T-cell (primary cell): Measurements from ENCODE around the gene GPR26. TPM values are rescaled to one million over a fixed set of nuclear protein-coding genes. Genes with fewer than 3 reads are reported as not detected.

ENCODE experiments used
- ATAC-seq, 4 experiments: fragments of 200-7000 bp in 3 of 4; fragments of 150-1000 bp in 1 of 4; cut with Tn5 transposase; replicated peaks in 1 of 4; 1 replicate in 3 of 4; 2 replicates in 1 of 4; pipeline ENCODE4 v1.10.0; 2021; ENCODE audit warnings: moderate library complexity in 3 of 4, mild to moderate bottlenecking in 2 of 4, moderate number of reproducible peaks in 1 of 4
- CTCF ChIA-PET, 2 donors: fragments of 300-600 bp; sonication (Branson Sonifier 250); formaldehyde crosslinking; loops; one replicate each; lab custom pipeline; 2022; ENCODE audit warnings: antibody characterized with exemption in 2 of 2; lab: Charles Lee
- POLR2A ChIA-PET, 2 donors: fragments of 300-600 bp; sonication (Branson Sonifier 250); formaldehyde crosslinking; loops; one replicate each; lab custom pipeline; 2022; ENCODE audit warnings: antibody characterized with exemption in 2 of 2; lab: Charles Lee
- DNase-seq, 35 experiments: peaks; one replicate each; pipeline versions ENCODE4 v3.0.0 to v3.0.0-alpha.2; 2013 to 2023
- H3K27ac ChIP-seq: one replicate; pipeline ENCODE4 v1.5.1; 2013; ENCODE audit warnings: low read length
- H3K27me3 ChIP-seq, 2 experiments: replicated peaks in 1 of 2; 1 replicate in 1 of 2; 2 replicates in 1 of 2; pipeline versions ENCODE4 v1.6.1 to v1.7.0; 2013; ENCODE audit warnings: low read length in 1 of 2, mixed read lengths in 1 of 2; ENCODE audit not compliant: control insufficient read depth in 2 of 2, insufficient read depth in 2 of 2; ENCODE audit errors: extremely low read depth in 1 of 2
- H3K36me3 ChIP-seq, 2 donors: 1 replicate in 1 of 2; 2 replicates in 1 of 2; pipeline versions ENCODE4 v1.6.1 to v1.7.0; 2013; ENCODE audit warnings: low read length in 1 of 2; ENCODE audit not compliant: control insufficient read depth in 2 of 2, insufficient read depth in 1 of 2; ENCODE audit errors: extremely low read depth in 1 of 2
- H3K4me1 ChIP-seq, 2 experiments: 1 replicate in 1 of 2; 2 replicates in 1 of 2; pipeline versions ENCODE4 v1.6.1 to v1.7.0; 2013; ENCODE audit warnings: low read length in 2 of 2, mixed read lengths in 1 of 2; ENCODE audit not compliant: insufficient read depth in 2 of 2, control insufficient read depth in 1 of 2; ENCODE audit errors: extremely low read depth in 1 of 2
- H3K4me3 ChIP-seq, 2 donors: 1 replicate in 1 of 2; 2 replicates in 1 of 2; pipeline versions ENCODE4 v1.5.1 to v1.7.0; 2013; ENCODE audit warnings: mild to moderate bottlenecking in 2 of 2, low read length in 1 of 2, moderate library complexity in 1 of 2; ENCODE audit not compliant: control insufficient read depth in 1 of 2; ENCODE audit errors: extremely low read depth in 1 of 2
- H3K9me3 ChIP-seq: 2 replicates; pipeline ENCODE4 v1.7.0; 2013
- H3K27ac Mint-ChIP-seq, 2 donors: one replicate each; pipeline ENCODE4 v1.8.0; 2020 to 2021; ENCODE audit warnings: mild to moderate bottlenecking in 2 of 2, mixed read lengths in 2 of 2
- H3K27me3 Mint-ChIP-seq, 2 donors: one replicate each; pipeline ENCODE4 v1.8.0; 2021 to 2022; ENCODE audit warnings: mixed read lengths in 2 of 2
- H3K36me3 Mint-ChIP-seq: one replicate; pipeline ENCODE4 v1.8.0; 2021; ENCODE audit warnings: mixed read lengths
- H3K4me1 Mint-ChIP-seq, 3 donors: one replicate each; pipeline ENCODE4 v1.8.0; 2020 to 2022; ENCODE audit warnings: mixed read lengths in 3 of 3, mild to moderate bottlenecking in 1 of 3
- H3K4me3 Mint-ChIP-seq, 3 donors: one replicate each; pipeline ENCODE4 v1.8.0; 2020 to 2022; ENCODE audit warnings: mild to moderate bottlenecking in 3 of 3, mixed read lengths in 3 of 3, moderate library complexity in 3 of 3
- H3K9me3 Mint-ChIP-seq, 3 donors: one replicate each; pipeline ENCODE4 v1.8.0; 2020 to 2022; ENCODE audit warnings: mixed read lengths in 3 of 3
- WGBS: methylation state at CpG from one replicate; pipeline ENCODE4 v1.1.5; 2013; ENCODE audit warnings: missing lambda C conversion rate; ENCODE audit not compliant: insufficient coverage; 5-methylcytosine and 5-hydroxymethylcytosine counted together
- total RNA-seq, 35 experiments: library from RNA in 6 of 35; stranded (reverse) in 6 of 35; fragments of 120-200 nt in 1 of 35; gene quantifications; one replicate each; pipeline versions ENCODE4 v1.2.1 to v1.2.4 and lab custom pipeline; 2013 to 2026

Gene GPR26
- total RNA-seq, 5 donors from 2014 or later (not counting 1 experiment from before 2014, with no cell fraction given) = not detected

DNA sequence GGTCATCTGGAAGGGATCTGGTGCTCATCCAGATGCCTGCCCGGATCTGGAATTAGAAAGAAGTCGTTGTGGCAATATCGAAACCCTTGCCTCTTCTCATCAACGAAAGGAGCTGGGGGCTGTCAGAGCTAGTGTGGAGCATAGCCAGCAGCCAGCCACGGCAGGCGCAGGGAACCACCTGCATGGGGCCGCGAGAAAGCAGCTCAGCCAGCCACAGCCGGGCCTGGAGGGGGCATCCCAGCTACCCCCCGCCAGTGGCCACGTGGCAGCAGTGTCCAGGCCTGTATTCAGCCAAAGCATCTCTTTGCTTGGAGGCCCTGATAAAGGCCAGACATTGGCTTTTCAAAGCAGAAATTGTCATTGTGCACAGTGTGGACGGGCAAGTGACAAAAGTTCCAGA is 19.1 kb downstream of the GPR26 start:
- POLR2A ChIA-PET = no interaction called here
- H3K27ac ChIP-seq = no peak overlapping the region
- H3K4me1 ChIP-seq = no peaks in the 10 kb centered on the region
- no peak for ATAC-seq
- no peak for DNase-seq
- H3K27me3 ChIP-seq = peaks cover 0 to 18% of the 10 kb centered on the region in 2 experiments
- Mint-ChIP-seq H3K9me3 (no peaks in the 10 kb centered on the region), H3K4me3 (no peak overlapping the region), H3K4me1 (no peaks in the 10 kb centered on the region), H3K36me3 (no peaks in the 10 kb centered on the region), H3K27ac (no peak overlapping the region), H3K27me3 (peaks cover 0 to 6% of the 10 kb centered on the region in 2 donors)
- CTCF ChIA-PET = no interaction called here
- no peaks in the 10 kb centered on the region for H3K9me3 ChIP-seq
- H3K36me3 ChIP-seq = no peaks in the 10 kb centered on the region
- H3K4me3 ChIP-seq = no peak overlapping the region
- 78% methylated on average over 12 of the region's 12 CpGs for WGBS

DNA sequence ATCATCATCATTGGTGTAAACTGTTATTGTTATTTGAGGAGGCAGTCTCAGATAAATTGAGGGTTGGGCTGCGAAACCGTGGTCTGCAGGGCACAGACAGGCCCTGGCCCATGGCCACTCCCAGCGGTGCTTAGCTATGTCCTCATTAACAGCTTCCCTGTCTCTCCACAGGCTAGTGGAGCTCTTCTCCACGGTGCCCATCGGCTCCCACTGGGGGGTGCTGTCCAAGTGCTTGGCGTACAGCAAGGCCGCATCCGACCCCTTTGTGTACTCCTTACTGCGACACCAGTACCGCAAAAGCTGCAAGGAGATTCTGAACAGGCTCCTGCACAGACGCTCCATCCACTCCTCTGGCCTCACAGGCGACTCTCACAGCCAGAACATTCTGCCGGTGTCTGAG is 21.6 kb downstream of the GPR26 start:
- CTCF ChIA-PET = interaction anchor here in 1 of 2 donors (1.0 kb wide), 1 partner anchor 13 kb away, joined by 3 read pairs; no protein-coding TSS in a partner anchor
- no peak overlapping the region for H3K27ac ChIP-seq
- no peaks in the 10 kb centered on the region for H3K36me3 Mint-ChIP-seq
- H3K9me3 ChIP-seq = no peaks in the 10 kb centered on the region
- no peaks in the 10 kb centered on the region for H3K36me3 ChIP-seq
- no peak overlapping the region for H3K4me3 ChIP-seq
- no peak overlapping the region for H3K27ac Mint-ChIP-seq
- POLR2A ChIA-PET = no interaction called here
- DNase-seq (no peak), ATAC-seq (no peak)
- 74% methylated on average over 11 of the region's 13 CpGs for WGBS
- no peaks in the 10 kb centered on the region for H3K9me3 Mint-ChIP-seq
- no peaks in the 10 kb centered on the region for H3K4me1 ChIP-seq
- H3K4me1 Mint-ChIP-seq = no peaks in the 10 kb centered on the region
- H3K27me3 Mint-ChIP-seq = peaks cover 0 to 8% of the 10 kb centered on the region in 2 donors
- peaks cover 0 to 18% of the 10 kb centered on the region in 2 experiments for H3K27me3 ChIP-seq
- H3K4me3 Mint-ChIP-seq = no peak overlapping the region

GRCh38 chr10:123689880-123690279 is 23.7 kb downstream of the GPR26 start:
- DNase-seq (no peak), ATAC-seq (no peak)
- no peak overlapping the region for H3K27ac ChIP-seq
- H3K9me3 ChIP-seq = no peaks in the 10 kb centered on the region
- H3K27me3 ChIP-seq = peaks cover 0 to 23% of the 10 kb centered on the region in 2 experiments
- H3K36me3 ChIP-seq = no peaks in the 10 kb centered on the region
- WGBS = no CpG with 5 or more reads among the region's 2 CpGs
- H3K27ac Mint-ChIP-seq = no peak overlapping the region
- H3K36me3 Mint-ChIP-seq = no peaks in the 10 kb centered on the region
- peaks cover 0 to 4% of the 10 kb centered on the region in 2 donors for H3K27me3 Mint-ChIP-seq
- ChIA-PET CTCF (no interaction called here), POLR2A (no interaction called here)
- H3K4me1 Mint-ChIP-seq = no peaks in the 10 kb centered on the region
- H3K9me3 Mint-ChIP-seq = no peaks in the 10 kb centered on the region
- H3K4me1 ChIP-seq = no peaks in the 10 kb centered on the region
- no peak overlapping the region for H3K4me3 ChIP-seq
- no peak overlapping the region for H3K4me3 Mint-ChIP-seq

DNA sequence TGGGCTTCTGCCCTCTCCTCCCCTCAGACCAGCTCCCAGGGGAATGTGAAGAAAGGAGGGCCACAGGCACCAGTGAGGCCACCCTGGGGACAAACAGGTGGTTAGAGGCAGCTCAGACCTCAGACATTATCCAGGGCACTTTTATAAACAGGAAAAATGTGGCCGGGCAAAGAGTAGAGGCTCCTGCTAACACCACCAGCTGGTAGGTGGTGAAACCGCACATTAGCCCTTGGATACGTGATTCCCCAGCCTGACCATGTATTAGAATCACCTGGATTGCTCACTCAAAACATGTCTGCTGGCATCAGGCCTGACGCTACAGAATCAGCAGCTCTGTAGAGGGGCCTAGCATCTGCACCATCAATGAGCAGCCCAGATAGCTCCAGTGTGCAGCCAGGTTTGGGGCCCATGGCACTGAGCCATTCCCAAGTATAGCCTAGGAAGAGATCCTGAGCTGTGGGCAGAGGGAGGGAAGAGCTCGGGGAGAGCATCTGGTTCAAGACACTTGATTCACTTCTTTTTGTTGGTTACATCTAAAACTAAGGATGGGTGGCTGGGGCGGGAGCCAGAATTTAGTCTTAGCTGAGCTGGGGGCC is 37.1 kb downstream of the GPR26 start:
- no peaks in the 10 kb centered on the region for H3K36me3 Mint-ChIP-seq
- ATAC-seq = no peak
- no peaks in the 10 kb centered on the region for H3K9me3 Mint-ChIP-seq
- no peaks in the 10 kb centered on the region for H3K9me3 ChIP-seq
- ChIA-PET POLR2A (no interaction called here), CTCF (no interaction called here)
- H3K4me1 Mint-ChIP-seq = no peaks in the 10 kb centered on the region
- H3K27me3 ChIP-seq = peaks cover 0 to 6% of the 10 kb centered on the region in 2 experiments
- H3K27me3 Mint-ChIP-seq = peaks cover 4 to 13% of the 10 kb centered on the region in 2 donors
- H3K27ac ChIP-seq = no peak overlapping the region
- no peak overlapping the region for H3K4me3 Mint-ChIP-seq
- no peaks in the 10 kb centered on the region for H3K4me1 ChIP-seq
- no peak for DNase-seq
- H3K27ac Mint-ChIP-seq = no peak overlapping the region
- H3K36me3 ChIP-seq = no peaks in the 10 kb centered on the region
- WGBS = 69% methylated on average over 5 of the region's 6 CpGs
- H3K4me3 ChIP-seq = no peak overlapping the region

DNA sequence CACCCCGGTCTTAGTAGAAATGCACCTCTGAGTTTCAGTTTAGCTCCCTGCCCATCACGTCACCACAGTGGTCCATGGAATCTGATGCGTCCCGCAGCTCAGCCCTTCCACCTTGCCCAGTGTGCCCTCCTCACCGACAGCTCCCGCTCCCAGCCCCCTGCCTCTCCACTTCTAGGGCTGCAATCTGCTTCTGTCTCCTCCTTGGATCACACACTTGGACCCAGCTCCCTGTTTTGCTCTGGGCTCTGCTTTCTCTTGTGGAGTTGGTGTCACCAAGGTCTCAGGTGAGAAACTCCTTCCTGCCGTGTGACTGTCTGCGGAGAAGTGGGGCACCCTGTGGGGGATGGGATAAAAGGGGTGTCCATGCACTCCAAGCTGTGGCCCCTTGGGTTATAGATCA is 37.9 kb downstream of the GPR26 start:
- no peak overlapping the region for H3K27ac ChIP-seq
- no peaks in the 10 kb centered on the region for H3K36me3 ChIP-seq
- no peaks in the 10 kb centered on the region for H3K4me1 ChIP-seq
- Mint-ChIP-seq H3K4me3 (no peak overlapping the region), H3K4me1 (no peaks in the 10 kb centered on the region), H3K36me3 (no peaks in the 10 kb centered on the region), H3K27ac (no peak overlapping the region), H3K9me3 (no peaks in the 10 kb centered on the region), H3K27me3 (peaks cover 5 to 9% of the 10 kb centered on the region in 2 donors)
- no peak overlapping the region for H3K4me3 ChIP-seq
- DNase-seq (no peak), ATAC-seq (no peak)
- H3K27me3 ChIP-seq = peaks cover 0 to 3% of the 10 kb centered on the region in 2 experiments
- no peaks in the 10 kb centered on the region for H3K9me3 ChIP-seq
- WGBS = 84% methylated on average over 5 of the region's 8 CpGs
- CTCF ChIA-PET = no interaction called here
- POLR2A ChIA-PET = no interaction called here

- H3K4me3 Mint-ChIP-seq = no peak overlapping the region
- ChIA-PET CTCF (no interaction called here), POLR2A (no interaction called here)
- no peaks in the 10 kb centered on the region for H3K36me3 Mint-ChIP-seq
- H3K27me3 Mint-ChIP-seq = peaks cover 5 to 6% of the 10 kb centered on the region in 2 donors
- ATAC-seq (no peak), DNase-seq (no peak)
- no peaks in the 10 kb centered on the region for H3K36me3 ChIP-seq
- H3K4me3 ChIP-seq = no peak overlapping the region
- no peak overlapping the region for H3K27ac ChIP-seq
- no peaks in the 10 kb centered on the region for H3K9me3 ChIP-seq
- no peaks in the 10 kb centered on the region for H3K4me1 Mint-ChIP-seq
- peaks cover 0 to 3% of the 10 kb centered on the region in 2 experiments for H3K27me3 ChIP-seq
- 0% methylated on average over 1 of the region's 6 CpGs for WGBS
- H3K9me3 Mint-ChIP-seq = no peaks in the 10 kb centered on the region
- H3K4me1 ChIP-seq = no peaks in the 10 kb centered on the region
- H3K27ac Mint-ChIP-seq = no peak overlapping the region
These were observed 38.7 kb downstream of the GPR26 start for GRCh38 chr10:123704812-123705211.
